ENCODE results near the gene SCARB1. TPM values are rescaled to one million over a fixed set of nuclear protein-coding genes. Genes with fewer than 3 reads are reported as not detected.

Gene SCARB1
- 15.7 and 16.2 TPM in 2 replicates for total RNA-seq

GRCh38 chr12:124863416-124864325, at the start of gene SCARB1:
SCARB1 (minus strand) TSS chr12:124863864; CDS start chr12:124863720, 144 bp downstream.

Small RNAs within 50 kb of the gene (small RNA-seq; reads per million reads assigned to genes)
- not detected for gene RNU6-927P

Other genes with a start within 250 kb of the SCARB1 start
- gene UBC, start 50.8 kb upstream of the SCARB1 start, total RNA-seq = 1,714 and 1,718 TPM in 2 replicates
- gene DHX37, start 125.3 kb upstream of the SCARB1 start, total RNA-seq = 17.1 and 21.7 TPM in 2 replicates
- gene BRI3BP, start 129.8 kb upstream of the SCARB1 start, total RNA-seq = 2.2 and 3.1 TPM in 2 replicates
- 39.5 and 42.2 TPM in 2 replicates for gene AACS, start 201.6 kb upstream of the SCARB1 start, total RNA-seq